PFSK-1 (cell line): Measurements from ENCODE around the gene PTPN4.

Experiments used
- POLR2AphosphoS5 ChIP-seq: IDR thresholded peaks from 2 replicates; pipeline ENCODE4 v1.6.1; 2012; ENCODE audit warnings: low read depth, mild to moderate bottlenecking, control low read depth, low read length, moderate library complexity
- SIN3A ChIP-seq: IDR thresholded peaks from 2 replicates; pipeline ENCODE4 v1.6.1; 2012; ENCODE audit warnings: mild to moderate bottlenecking, low read length, moderate library complexity, borderline replicate concordance; ENCODE audit not compliant: insufficient read depth
- TAF1 ChIP-seq: IDR thresholded peaks from 2 replicates; pipeline ENCODE4 v1.6.1; 2012; ENCODE audit warnings: low read length, control low read depth, borderline replicate concordance; ENCODE audit not compliant: insufficient read depth
- TF ChIP-seq, protein P1 (sequence below), 2 experiments: IDR thresholded peaks; 2 replicates each; pipeline versions ENCODE4 v1.6.1 to v1.8.0; 2011 to 2012; ENCODE audit warnings: low read depth in 2 of 2, low read length in 2 of 2, control low read depth in 1 of 2, inconsistent platforms in 1 of 2, mild to moderate bottlenecking in 1 of 2, moderate library complexity in 1 of 2; ENCODE audit not compliant: insufficient read depth in 1 of 2

DNA sequence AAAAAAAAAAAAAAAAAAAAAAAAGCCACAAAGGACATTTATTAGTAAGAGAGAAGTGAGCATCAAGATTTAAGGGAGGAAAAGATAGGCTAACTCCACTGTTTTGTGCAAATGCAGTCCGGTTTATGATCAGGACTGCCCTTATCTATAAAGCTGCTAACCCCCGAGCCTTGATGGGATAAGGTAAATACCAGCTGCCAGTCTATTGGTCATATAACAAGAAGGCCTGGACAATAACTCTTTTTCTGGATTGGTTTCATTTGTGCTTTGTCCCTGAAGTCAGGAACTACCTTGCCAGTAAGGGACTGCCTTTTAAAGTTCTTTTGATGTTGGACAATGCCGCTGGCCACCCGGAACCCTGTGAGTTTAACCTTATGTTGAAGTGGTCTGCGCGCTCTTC is 15.4 kb downstream of the PTPN4 start:
- TF ChIP-seq SIN3A (no peak), POLR2AphosphoS5 (no peak), TAF1 (no peak)
- TF ChIP-seq, protein P1, sequence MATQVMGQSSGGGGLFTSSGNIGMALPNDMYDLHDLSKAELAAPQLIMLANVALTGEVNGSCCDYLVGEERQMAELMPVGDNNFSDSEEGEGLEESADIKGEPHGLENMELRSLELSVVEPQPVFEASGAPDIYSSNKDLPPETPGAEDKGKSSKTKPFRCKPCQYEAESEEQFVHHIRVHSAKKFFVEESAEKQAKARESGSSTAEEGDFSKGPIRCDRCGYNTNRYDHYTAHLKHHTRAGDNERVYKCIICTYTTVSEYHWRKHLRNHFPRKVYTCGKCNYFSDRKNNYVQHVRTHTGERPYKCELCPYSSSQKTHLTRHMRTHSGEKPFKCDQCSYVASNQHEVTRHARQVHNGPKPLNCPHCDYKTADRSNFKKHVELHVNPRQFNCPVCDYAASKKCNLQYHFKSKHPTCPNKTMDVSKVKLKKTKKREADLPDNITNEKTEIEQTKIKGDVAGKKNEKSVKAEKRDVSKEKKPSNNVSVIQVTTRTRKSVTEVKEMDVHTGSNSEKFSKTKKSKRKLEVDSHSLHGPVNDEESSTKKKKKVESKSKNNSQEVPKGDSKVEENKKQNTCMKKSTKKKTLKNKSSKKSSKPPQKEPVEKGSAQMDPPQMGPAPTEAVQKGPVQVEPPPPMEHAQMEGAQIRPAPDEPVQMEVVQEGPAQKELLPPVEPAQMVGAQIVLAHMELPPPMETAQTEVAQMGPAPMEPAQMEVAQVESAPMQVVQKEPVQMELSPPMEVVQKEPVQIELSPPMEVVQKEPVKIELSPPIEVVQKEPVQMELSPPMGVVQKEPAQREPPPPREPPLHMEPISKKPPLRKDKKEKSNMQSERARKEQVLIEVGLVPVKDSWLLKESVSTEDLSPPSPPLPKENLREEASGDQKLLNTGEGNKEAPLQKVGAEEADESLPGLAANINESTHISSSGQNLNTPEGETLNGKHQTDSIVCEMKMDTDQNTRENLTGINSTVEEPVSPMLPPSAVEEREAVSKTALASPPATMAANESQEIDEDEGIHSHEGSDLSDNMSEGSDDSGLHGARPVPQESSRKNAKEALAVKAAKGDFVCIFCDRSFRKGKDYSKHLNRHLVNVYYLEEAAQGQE (IDR thresholded peaks at IDR 0.05; ENCODE audit: insufficient read depth in 1 of 2, low read depth in 2 of 2, low read length in 2 of 2): no peak
